GM13977 (cell line): Measurements from ENCODE around the gene TMA7B.

Source experiments
- DNase-seq: peaks from one replicate; pipeline ENCODE4 v3.0.0; 2012; ENCODE audit warnings: low spot score
- in situ Hi-C: fragments of 300-500 bp; cut with MboI; formaldehyde crosslinking; loops from one replicate; pipeline ENCODE4 v1.12.0; 2022; ENCODE audit warnings: low sequenced_read_pairs, low pct_unique_long_range_greater_than_20kb, mixed read lengths, inconsistent platforms; ENCODE audit not compliant: unreplicated experiment
- TF ChIP-seq, protein P1 (sequence below): IDR thresholded peaks from 2 replicates; pipeline ENCODE4 v1.5.1; 2012; ENCODE audit warnings: mild to moderate bottlenecking, control low read depth; ENCODE audit not compliant: insufficient read depth; ENCODE audit errors: extremely low read depth, missing control alignments

TMA7B gene

DNA sequence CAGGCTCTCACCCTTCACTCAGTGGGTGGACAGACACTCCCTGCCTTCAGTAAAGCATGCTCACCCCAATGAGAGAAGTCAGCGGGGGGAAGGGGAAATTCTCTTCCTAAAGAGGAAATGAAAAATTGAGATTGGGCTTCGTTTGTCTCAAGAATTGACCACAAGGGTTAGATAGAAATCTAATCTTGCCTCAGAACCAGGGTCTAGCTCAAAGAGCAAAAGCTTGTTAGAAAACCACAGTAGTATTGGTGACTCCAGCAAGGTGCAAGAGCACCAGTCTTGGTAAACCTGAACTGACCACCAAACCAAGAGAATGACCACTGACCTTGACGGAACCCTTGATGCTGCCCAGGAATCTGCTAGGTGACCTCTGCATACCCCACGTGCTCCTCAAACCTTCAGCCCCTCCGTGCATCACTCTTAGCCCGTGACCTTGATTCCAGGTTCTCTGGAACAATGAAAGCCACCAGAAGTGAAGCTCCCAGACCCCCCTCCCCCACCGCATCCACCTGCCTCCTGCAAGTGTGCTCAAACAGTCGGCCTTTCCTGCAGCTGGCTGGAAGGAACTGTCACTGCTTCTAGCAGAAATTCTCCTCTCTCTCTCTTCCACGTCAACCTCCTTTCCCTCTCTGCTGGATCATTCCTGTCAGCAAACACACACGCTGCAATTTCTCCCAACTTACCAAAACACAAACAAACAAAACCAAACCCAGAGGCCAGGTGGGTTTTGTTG is 3.1 kb upstream of the TMA7B start:
- in situ Hi-C loops: no loop called here
- peak; percentile 45 for DNase-seq

DNA sequence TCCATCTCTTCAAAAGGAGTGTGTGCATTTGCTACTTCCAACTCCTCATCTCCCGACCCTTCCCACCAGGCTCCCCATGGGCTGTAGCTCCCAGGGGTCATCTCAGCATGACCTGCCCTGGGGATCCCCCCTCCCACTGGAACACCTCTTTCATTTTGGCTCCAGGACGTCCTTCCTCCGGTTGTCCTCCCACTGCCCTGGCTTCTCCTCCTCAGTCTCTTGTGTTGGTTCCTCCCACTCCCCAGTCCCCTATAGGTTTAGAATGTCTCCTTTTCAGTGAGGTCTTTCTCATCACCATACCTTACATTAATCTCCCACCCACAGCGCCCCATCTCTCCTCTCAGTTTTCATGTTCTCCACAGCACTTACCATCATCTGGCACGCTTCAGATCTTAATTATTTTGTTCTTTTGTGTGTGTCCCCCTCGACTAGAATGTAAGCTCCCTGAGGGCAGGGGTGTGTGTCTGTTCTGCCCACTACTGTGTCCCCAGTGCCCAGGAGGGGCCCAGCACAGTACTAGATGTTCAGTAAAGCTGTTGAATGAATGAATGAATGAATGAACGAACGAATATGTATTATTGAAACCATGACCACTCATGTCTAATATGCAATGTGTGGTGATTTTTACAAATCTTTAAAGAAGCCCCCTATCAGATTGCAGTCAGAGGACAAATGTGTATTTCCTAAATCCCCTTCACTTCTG is 2.0 kb upstream of the TMA7B start:
- TF ChIP-seq, protein P1, sequence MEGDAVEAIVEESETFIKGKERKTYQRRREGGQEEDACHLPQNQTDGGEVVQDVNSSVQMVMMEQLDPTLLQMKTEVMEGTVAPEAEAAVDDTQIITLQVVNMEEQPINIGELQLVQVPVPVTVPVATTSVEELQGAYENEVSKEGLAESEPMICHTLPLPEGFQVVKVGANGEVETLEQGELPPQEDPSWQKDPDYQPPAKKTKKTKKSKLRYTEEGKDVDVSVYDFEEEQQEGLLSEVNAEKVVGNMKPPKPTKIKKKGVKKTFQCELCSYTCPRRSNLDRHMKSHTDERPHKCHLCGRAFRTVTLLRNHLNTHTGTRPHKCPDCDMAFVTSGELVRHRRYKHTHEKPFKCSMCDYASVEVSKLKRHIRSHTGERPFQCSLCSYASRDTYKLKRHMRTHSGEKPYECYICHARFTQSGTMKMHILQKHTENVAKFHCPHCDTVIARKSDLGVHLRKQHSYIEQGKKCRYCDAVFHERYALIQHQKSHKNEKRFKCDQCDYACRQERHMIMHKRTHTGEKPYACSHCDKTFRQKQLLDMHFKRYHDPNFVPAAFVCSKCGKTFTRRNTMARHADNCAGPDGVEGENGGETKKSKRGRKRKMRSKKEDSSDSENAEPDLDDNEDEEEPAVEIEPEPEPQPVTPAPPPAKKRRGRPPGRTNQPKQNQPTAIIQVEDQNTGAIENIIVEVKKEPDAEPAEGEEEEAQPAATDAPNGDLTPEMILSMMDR: no peak
- in situ Hi-C loops: no loop called here
- no peak for DNase-seq

More for the DNA sequence above, 3.1 kb upstream of the TMA7B start:
- TF ChIP-seq, protein P1: no peak

DNA sequence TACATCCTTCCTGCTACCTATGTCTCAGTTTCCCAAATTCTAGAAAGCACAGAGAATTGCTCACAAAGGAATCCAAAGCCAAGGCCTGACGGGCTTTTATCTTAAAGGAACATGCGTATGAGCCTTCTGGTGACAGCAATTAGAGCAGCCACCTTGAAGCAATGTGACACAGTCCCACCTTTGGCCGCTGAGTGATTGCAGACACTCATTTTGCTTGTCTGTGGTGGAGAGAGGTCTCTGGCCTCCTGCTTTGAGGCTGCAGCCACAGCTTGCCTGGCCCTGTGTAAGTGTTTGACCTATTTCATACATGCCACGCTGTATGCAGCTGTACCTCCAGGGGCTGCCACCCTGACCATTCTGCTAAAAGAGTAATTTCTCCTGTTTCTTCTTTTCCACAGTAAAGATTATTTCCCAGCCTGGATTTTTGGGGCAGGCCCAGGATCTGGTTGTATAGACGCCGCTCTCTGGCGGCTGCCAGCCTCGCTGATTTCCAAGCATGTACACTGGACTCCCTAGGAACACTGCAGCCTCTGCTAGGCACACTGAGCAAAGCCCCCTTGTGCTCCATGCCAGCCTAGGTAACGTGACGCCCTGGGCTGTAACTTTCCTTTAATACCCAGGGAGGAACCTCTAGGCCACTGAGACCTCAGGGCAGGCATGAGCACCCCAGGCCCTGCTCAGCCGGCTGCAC is 1.1 kb upstream of the TMA7B start:
- no peak for DNase-seq
- TF ChIP-seq, protein P1: no peak
- in situ Hi-C loops: no loop called here

DNA sequence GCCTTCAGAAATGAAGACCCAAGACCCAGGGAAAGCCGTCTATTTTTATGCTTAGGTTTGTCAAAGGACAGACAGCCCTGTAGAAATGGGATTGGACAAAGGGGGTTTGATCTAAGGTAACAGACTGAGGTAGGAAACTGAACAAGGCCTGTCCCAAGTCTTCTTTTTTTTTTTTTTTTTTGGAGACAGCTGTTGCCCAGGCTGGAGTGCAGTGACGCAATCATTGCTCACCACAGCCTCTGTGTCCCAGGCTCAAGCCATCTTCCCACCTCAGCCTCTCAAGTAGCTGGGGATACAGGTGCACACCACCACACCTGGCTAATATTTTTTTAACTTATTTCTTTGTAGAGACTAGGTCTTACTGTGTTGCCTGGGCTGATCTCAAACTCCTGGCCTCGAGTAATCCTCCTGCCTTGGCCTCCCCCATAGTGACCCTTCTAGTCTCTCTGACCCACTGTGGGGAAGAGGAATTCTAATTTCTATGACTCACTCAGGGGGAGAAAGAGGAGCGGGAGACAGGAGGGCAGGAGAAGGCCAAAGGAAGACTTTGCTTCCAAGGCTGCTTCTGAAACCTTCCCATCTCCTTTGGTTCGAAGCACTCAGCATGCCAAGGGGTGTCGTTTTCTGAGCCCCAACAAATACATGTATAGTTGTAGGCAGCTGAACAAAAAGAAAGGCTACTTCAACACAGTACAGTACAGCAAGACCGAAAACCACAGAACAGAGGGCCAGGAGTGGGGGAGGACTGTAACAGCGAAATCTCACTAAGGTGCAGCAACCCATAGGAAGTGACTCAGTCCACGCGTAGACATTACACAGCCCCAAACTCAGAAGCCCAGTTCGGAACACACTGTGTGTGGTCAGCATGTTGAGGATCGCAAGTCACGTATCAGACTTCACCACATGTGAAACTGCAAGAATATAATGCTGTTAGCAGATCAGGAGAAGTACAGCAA is 872 bp downstream of the TMA7B start:
- TF ChIP-seq, protein P1: no peak
- DNase-seq: peak; percentile 85
- in situ Hi-C loops: no loop called here

DNA sequence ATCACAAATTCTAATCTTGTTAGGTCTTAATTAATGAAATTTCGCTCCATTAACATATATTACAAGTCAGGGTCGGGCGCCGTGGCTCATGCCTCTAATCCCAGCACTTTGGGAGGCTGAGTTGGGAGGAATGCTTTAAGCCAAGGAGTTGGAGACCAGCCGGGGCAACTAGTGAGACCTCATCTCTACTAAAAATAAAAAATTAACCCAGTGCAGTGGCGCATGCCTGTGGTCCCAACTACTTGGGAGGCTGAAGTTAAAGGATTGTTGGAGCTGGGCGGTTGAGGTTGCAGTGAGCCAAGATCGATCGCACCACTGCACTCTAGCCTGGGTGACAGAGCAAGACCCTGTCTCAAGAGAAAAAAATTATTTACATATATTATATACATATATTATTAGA is 1.9 kb downstream of the TMA7B start:
- in situ Hi-C loops: no loop called here

More for the DNA sequence above, 1.9 kb downstream of the TMA7B start:
- no peak for DNase-seq
- TF ChIP-seq, protein P1: no peak
